Activated CD8-positive, alpha-beta memory T cell treated with anti-CD3 and anti-CD28 coated beads for 4 hours (primary cell): ENCODE measurements around the gene GLOD5.
A peak's percentile ranks its signal among the peaks of the same experiment; 100 is the strongest.

Experiments
- DNase-seq, 2 donors: peaks; one replicate each; pipeline ENCODE4 v3.0.0-alpha.2; 2020; ENCODE audit warnings: low read depth in 2 of 2

Gene GLOD5

DNA sequence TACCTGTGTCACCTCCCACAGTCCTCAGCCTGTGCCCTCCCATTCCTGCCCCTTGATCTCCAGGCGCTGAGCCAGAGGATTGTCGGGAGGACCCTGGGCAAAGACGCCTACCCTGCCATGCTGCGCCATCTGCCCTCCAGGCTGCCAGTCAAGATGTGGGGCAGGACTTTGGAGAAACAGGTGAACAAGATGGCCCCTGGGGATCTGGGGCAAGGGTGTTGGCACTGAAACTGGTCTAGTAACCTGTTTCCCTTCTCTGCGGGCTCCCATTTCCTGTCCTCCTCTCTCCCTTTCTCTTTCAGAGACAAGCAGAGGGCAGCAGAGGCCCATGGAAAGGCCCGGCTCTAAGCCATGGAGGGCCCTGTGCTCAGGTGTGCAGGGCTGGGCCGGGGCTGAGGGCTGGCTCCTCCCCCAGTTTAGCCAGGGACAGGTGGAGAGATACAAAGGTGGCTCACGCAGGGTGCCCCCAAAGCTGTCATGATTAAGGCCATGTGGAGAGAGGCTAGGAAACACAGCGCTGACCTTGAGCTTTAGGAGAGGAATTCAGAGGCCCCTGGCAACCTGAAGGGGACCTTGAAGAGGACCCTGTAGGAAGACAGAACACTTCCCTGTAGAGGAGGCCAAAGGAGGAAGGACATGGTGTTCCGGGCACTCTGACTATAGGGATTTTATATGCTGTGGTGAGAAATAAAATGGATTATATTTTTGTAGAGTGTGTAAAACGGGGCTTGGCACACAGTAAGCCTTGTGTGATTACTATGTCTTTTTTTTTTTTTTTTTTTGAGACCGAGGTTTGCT is at the start of gene GLOD5:
GLOD5 (plus strand) TSS at position 74 of the 798 bp plus-strand sequence; CDS start at position 118, 44 bp downstream.
- DNase-seq: no peak

- DNase-seq: no peak
Observed at GRCh38 chrX:48711929-48712505, 49.5 kb upstream of the GLOD5 start.

DNA sequence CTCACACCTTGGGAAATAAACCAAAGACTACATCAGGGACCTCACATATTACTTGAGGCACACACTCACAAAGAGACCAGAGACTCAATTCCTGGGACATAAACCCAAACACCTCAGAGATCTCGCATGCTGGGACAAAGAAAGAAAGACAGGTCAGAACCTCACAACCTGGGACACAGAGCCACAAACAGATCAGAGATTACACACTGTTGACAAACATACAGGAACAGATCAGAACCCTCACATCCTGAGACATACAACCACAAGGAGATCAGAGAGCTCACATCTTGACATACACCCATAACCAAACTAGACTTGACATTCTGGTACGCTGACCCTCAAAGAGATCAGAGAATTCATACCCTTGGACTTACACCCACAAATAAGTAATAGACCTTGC is 47.7 kb upstream of the GLOD5 start:
- no peak for DNase-seq

DNA sequence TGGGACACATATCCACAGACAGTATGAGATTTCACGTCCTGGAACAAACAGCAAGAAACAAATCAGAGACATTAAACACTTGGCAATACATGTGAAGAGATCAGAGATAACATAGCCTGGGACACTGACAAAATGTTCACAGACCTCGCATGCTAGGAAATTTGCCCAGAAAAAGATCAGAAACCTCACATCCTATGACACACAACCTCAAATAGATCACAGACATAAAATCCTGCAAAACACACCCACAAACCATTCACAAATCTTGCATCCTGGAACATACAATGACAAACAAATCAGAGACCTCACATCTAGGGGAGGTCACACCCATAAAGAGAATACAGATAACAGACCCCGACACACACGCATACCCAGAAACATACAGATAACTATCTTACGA is 47.0 kb upstream of the GLOD5 start:
- DNase-seq: no peak

DNA sequence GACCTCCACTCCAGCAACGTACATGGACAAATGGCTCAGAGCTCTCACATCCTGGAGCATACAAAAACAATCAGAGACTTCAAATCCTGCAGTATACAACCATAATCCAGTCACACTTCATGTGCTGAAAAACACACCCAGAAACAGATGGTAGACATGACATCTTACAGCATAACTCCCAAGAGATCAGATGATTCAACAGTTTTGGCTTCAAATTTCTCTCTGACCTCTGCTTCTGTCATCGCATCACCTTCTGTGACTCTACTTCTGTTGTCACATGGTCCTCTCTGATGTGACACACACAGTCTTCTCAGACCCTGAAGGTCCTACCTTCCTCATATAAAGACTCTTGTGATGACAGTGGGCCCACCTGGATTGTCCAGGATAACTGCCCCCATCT is 46.5 kb upstream of the GLOD5 start:
- DNase-seq: no peak

- no peak for DNase-seq
Observed at GRCh38 chrX:48715876-48716502, 45.6 kb upstream of the GLOD5 start.

GRCh38 chrX:48719958-48720357 is 41.6 kb upstream of the GLOD5 start:
- no peak for DNase-seq

DNA sequence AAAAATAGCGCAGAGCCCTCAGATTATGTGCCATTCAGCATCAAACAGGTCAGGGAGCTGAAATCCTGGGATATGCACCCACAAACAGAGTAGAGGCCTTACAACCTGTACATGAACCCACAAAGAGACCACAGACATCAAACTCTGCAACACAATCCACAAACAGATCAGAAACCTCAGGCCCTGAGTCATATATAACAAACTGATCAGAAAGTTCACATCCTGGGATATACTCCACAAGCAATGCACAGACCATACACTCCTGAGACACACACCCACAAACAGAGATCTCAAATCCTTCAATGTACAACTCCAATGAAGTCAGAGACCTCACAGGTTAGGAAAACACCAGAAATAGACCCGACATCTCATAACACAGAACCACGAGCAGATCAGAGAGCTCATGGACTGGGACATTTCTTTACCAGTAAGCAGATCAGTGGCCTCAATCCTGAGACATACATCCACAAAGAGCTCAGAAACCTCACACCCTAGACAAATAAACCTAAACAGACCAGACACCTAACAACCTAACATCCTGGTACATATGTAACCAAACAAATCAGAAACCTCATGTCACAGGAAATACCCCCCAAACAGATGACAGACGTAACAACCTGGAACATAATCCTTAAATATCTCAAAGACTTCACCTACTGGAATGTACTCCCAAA is 40.8 kb upstream of the GLOD5 start:
- no peak for DNase-seq

DNA sequence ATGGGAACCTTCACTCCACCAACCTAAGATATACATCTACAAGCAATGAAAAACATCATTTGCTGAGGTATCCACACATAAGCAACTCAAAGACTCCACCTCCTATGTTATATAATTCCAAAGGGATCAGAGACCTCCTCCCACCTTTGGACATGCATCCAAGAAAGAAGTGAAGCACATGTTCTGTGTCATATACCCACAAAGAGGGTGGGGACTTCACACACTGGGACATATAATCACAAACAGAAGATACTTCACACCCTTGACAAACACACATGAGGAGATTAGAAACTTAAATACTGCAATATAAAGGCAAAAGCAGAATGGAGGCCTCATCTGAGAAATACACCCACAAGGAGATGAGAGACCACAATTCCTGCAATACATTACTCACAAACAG is 39.6 kb upstream of the GLOD5 start:
- DNase-seq: no peak

- no peak for DNase-seq
Observed at GRCh38 chrX:48726596-48726995, 35.0 kb upstream of the GLOD5 start.

DNA sequence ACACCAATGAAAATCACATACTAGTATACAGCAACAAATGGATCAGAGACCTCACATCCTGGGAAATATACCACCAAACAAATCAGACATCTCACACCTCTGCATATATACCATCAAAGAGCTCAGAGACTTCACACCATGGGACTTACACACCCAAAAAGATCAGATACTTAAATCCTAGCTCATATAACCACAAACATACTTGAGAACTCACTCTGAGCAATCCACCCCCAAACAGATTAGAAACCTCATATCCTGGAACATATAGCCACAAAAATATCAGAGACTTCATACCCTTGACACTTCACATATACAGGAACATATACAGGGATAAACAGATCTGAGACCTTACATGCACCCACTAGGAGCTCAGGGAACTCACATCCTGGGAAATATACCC is 32.9 kb upstream of the GLOD5 start:
- DNase-seq: no peak

GRCh38 chrX:48736303-48736702 is 25.2 kb upstream of the GLOD5 start:
- DNase-seq: no peak

- DNase-seq: no peak
Observed at GRCh38 chrX:48736878-48737212, 24.7 kb upstream of the GLOD5 start.

GRCh38 chrX:48737213-48737938 is 24.2 kb upstream of the GLOD5 start:
- DNase-seq: peak; percentile 64 to 84

GRCh38 chrX:48737940-48738339 is 23.6 kb upstream of the GLOD5 start:
- DNase-seq: no peak

DNA sequence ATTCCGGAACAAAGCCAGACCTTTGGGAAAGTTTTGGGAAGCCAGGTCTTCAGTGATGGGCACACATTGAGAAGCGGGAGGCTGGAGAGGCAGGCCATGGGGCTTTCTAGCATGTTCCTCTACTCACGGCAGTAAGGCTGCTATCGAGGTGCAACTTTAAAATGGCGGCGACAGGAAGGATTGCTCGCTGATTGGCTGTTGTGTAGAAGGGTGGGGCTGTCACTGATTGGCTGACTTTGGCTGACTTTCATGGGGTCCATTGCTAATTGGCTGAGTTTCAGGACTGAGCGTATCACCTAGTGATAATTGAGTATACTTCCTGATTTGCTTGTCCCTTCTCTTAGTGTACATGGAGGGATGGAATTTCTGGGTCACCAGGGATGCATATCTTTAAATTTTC is 19.7 kb upstream of the GLOD5 start:
- no peak for DNase-seq

DNA sequence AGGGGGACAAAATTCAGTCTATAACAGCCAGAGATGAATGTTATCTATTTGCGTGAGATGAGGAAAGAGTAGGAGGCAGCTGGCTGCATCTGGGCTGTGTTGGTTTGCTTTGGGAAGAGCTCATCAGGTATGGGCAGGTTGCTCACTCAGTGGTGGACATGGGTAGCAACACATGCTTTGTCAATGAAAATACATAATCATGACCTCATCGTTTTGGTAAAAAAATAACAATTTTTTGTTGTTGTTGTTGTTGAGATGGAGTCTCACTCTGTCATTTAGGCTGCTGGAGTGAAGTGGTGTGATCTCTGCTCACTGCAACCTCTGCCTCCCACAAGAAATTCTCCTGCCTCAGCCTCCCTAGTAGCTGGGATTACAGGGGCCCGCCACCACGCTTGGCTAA is 16.3 kb upstream of the GLOD5 start:
- no peak for DNase-seq

GRCh38 chrX:48747415-48748016 is 14.0 kb upstream of the GLOD5 start:
- DNase-seq: no peak

- DNase-seq: no peak
Observed at GRCh38 chrX:48749182-48749581, 12.4 kb upstream of the GLOD5 start.

- DNase-seq: no peak
Observed at GRCh38 chrX:48751343-48751742, 10.2 kb upstream of the GLOD5 start.

- DNase-seq: no peak
Observed at GRCh38 chrX:48752498-48752897, 9.0 kb upstream of the GLOD5 start.
